CD4-positive, alpha-beta T cell treated with Interleukin-10 for 1 hour (primary cell): Measurements from ENCODE around the gene ZCCHC4.
"Not testable (repeated sequence)": the region's sequence is repeated elsewhere in the genome, so short reads cannot be mapped to it uniquely, and the experiment has no call there.

ENCODE experiments used
- DNase-seq: peaks from one replicate; pipeline ENCODE4 v3.0.0-alpha.2; 2020

ZCCHC4 gene

DNA sequence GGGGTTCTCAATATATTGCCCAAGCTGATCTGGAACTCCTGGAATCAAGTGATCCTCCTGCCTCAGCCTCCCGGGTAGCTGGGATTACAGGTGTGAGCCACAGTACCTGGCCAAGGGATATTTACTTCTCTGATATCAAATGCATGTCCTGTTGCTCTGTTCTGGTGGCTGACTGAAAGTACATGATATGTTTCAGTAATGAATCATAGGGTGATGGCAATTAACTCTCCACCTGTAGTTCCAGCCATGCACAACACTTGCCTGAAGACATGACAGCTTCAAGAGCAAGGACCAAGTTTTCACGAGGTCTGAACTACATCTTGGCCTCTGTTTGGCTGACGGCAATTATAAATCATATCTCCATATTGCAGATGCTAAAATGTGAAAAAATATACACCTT lies 9.1 kb downstream of the ZCCHC4 start:
- DNase-seq = no peak

DNA sequence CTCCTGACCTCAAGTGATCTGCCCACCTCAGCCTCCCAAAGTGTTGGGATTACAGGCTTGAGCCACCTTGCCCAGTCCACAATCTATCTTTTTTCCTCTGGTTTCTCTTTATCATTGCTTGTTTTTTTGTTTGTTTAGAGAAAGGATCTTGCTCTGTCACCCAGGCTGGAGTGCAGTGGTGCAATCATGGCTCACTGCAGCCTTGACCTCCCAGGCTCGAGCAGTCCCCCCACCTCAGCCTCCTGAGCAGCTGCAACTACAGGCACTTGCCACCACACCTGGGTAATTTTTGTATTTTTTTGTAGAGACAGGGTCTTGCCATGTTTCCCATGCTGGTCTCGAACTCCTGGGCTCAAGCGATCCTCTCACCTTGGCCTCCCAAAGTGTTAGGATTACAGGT lies 15.9 kb downstream of the ZCCHC4 start:
- not testable (repeated sequence) for DNase-seq

DNA sequence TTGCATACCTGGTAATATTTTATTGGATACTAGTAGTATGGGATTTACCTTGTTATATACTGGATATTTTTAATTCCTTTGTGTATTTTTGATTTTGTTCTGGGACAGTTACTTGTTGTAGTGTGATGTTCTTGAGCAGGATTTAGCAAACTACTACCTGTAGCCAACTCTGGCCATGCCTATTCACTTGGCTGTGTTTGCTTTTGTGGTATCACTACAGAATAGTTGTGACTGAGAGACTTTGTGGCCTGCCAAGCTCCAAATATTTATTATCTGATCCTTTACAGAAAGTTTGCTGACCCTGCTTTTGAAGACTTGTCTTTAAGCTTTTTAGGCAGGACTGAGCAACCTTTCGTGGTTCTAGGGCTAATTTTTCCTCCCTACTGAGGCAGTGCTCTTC lies 17.8 kb downstream of the ZCCHC4 start:
- no peak for DNase-seq

DNA sequence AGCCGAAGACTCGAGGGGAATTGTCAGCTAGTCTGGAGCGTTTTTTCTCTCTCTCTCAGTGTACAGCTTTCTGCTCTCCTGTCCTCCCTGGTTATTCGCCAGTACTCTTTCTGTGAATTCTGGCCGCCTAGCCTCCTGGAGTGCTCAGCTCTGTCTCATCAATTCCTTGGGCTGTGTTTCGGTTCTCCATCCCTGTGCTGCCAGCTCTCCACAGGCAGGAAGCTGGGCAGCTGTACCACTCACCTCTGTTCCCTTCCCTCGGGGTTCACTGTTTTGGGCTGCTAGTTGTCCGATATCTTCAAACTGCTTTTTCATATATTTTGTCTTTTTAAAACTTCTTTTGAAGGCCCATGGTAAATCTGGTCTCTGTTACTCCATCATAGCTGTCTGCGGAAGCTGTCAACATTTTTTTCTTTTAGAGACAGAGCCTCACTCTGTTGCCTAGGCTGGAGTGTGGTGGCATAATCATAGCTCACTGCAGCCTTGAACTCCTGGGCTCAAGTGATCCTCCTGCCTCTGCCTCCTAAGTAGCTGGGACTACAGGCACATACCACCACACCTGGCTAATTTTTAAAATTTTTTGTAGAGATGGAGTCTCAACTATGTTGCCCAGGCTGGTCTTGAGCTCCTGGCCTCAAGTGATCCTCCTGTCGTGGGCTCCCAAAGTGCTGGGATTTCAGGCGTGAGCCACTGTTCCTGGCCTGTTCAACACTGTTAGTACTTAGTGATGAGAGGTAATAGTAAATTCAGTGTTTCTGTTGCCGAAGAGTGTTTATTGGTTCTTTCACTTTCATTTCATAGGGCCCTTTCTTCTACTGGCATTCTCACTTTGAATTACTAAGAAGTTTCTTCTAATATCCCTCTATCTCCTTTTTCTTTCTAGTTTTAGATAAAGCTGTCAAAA lies 18.6 kb downstream of the ZCCHC4 start:
- peak; percentile 31 for DNase-seq

DNA sequence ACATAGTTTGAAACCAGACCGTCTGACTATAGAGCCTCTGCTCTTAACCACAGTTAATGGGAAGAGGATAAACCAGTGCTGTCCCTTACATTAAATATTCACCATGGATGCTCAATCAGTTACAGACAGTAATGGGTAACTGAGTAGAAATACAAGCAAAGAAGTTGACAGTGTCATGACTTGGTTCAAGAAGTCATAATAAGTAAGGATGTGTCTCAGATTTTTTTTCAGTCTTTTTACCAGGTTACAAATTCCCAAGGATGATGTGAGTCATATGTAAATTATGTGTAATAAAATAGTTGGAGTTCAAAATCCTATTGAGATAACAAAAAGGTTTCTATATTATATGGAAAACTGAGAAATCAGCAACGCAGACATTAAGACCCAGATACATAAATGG lies 31.1 kb downstream of the ZCCHC4 start:
- DNase-seq = no peak

DNA sequence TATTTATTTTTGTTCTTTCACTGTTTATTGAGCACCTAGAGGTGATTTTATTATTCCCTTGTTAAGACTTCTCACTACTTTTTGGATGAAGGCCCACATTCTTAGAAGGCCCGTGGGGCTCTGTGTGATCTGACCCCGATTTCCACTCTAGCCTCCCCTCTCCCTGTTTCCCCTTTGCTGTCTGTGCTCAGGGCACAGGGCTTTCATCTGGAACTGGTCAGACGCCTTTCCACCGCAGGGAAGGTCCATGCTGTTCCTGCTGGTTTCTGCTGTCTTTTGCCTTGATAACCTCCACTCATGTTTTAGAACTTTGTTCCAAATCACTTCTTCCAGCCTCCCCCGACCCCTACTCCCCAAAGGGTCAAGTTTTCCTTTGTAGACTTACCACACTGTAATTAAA lies 33.2 kb downstream of the ZCCHC4 start:
- no peak for DNase-seq

DNA sequence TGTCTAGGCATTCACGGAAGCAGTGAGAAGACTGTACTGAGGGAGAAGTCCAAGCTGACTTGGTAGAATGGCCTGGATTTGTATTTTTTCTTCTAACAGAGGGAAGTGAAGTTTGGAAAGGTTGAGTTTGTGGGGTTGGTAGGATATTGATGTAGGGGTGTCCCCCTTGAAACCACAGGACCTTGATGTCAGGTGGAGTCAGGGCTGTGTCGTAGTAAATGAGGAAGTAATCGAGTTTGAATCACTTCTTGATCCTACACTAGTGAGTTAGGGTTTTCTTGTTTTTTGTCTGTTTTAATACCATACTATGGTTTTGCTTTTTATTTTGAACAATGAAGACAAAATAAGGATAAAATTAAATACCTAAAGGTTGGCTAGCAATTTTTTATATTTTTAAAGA lies 34.3 kb downstream of the ZCCHC4 start:
- DNase-seq = no peak

DNA sequence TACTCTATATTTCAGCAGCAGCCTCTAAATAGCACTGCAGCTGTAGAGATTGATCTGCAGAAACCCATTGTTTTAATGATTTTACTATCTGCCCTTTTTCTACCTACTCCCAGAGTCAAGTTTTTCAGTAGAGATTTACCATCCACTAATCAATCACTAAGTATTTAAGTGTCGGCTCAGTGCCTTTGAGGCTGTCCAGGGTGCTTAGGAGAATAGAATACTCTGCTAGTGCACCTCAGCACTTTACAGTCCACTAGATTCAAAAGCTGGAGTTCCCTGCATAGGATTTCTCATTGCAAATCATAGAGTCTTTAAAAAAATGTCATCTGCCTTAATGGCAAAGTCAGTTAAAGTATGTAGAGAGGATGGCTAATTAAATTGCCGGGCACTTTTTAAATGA lies 34.9 kb downstream of the ZCCHC4 start:
- no peak for DNase-seq

DNA sequence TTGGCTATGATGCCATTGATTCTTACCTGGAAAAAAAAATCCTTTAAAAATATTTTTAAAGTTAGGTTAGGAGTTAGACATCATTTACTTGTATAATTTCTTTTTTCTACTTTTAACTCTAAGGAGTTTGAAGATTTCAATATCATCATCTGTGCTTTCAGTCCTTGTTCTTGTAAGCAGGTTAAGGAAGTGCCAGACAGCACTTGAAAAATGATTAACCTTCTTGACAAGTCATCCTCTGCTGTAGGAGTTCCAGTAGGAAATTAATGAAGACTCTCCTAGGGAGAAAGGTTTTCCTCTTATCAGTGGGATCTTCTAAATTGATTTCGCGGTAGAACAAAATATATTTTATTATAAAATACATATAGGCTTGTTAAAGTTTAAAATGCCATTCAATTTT lies 35.4 kb downstream of the ZCCHC4 start:
- DNase-seq = no peak

DNA sequence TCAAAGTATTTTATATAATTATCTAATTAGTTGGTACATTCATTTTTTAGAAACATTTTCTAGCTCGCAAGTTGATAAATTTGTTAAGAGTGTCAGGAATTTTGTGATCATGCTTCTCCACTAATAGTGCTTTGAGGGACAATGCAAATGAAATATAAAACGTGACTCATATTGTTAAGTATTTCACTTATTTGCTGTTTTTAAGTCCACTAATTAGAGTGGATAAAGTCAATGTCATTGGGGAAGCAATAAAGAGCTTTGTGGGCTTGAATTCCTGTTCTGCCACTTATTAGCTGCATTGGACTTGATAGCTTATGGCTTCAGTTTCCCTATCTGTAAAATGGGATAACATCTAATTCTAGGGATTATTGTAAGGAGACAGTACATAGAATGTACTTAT lies 38.0 kb downstream of the ZCCHC4 start:
- DNase-seq = no peak

DNA sequence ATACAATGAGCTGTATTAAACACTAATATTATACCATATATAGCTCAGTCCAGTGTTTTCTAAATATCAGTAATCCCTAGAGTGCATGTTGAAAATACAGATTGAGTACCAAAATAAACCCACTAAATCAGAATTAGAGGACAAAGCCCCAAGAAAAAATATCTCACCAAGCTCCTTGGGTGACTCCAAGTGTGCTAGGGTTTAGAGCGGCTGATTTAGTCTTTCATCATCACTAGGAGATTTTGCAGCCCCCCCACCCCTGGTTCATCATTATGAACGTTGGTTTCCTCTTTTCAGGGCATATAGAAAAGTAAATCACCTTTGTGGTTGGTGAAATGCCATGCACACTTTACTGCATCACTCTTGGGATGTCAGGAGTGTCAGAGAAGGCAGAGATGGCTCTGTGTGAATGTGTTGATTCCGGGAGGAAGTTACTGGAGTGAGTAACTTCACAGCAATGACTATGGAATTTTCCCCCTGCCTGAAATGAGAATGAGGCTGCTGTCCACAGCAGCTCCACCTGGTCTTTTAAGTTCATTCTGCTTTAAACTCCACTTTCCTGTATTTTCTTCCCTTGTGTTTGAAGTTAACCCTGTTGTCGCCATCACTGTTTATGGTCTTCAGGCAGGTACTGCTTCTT lies 39.3 kb downstream of the ZCCHC4 start:
- no peak for DNase-seq

DNA sequence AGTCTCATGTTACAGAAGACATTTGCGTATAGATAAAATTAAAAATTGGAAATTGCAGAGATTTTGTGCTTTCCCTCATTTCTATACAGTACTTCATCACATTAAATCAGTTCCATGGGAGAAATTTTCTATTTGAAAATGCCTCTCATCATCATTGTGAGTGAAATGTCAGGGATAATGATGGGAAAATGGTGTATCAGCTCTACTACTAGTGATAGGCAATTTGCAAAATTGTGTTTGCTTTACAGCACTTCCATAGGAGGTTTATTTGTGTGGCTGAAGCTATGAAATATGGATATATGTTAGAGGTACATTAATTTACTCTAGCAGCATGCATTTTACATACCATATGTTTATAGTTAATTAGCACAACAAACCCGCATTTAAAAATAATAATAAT lies 43.5 kb downstream of the ZCCHC4 start:
- DNase-seq = no peak

DNA sequence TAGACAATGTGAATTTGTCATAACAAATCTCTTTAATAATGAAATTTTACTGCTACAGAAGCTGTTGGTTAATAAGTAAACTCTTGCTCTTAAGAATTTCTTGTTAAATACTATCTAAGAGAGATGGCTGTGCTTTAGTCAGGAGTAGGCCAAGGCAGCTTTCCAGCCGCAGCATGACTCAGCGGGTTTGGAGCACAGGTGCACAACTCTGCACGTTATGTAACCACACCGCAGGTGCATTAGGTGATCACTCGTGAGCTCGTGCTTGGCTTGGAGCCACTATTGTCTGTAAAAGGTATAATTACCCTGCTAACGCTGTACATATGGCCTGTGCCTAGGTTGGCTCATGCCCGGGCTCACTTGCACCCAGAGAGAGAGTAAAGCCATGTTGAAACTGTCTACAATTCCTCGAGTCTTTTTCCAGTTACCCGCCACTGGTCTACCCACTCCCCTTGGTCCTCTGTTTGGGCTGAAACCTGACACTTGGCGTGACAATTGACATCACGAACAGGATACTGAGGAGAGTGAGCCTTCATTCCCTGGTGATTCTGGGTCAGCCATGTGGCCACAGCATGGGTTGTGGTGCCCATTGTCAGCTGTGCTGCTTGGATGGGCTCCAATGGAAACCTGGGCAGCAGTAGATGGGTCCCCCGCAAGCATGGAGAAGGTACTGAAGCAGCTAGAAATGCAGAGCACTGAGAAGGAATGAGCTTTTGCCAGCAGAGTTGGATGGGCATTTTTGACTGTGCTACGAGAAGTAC lies 46.1 kb downstream of the ZCCHC4 start:
- no peak for DNase-seq

DNA sequence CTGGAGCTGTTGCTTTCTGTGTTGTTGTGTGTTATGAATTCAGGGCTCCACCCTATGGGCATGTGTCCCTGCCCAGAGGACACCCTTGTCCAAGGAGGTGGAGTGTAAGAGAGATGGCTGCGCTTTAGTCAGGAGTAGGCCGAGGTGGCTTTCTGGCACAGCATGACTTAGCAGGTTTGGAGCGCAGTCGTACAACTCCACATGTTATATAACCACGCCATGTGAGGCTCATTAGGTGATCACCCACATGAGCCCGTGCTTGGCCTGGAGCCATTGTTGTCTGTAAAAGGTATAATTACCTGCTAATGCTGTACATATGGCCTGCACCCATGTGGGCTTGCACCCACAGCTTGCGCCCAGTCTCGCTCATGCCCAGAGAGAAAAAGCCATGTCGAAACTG lies 48.7 kb downstream of the ZCCHC4 start:
- no peak for DNase-seq

DNA sequence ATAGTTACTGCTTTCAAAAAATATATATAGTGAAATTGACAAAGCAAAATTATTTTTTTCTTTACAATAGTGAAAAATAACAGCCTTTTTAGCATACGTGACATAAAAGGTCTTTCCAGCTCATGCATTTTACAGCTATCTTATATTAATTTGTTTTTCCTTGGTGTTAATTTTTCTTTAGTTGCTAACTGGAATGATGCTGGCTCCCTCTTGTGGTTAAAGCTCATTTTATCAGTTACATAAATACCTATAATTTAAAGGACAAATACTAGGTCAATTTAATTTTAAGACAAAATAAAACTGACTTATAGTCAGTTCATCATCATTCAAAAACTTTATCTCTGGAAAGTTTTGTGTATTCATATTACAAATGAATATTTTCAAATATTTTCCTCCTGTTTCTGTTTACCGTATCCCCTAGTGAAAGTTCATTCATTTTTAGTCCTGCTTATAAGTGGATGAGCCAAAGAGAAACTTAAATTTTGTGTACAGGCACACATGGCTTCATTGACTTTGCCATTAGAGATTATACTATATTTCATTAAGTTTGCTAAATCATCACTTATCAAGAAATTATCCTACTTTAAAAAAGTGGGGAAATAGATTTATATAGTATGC lies 54.5 kb downstream of the ZCCHC4 start:
- peak; percentile 54 for DNase-seq

DNA sequence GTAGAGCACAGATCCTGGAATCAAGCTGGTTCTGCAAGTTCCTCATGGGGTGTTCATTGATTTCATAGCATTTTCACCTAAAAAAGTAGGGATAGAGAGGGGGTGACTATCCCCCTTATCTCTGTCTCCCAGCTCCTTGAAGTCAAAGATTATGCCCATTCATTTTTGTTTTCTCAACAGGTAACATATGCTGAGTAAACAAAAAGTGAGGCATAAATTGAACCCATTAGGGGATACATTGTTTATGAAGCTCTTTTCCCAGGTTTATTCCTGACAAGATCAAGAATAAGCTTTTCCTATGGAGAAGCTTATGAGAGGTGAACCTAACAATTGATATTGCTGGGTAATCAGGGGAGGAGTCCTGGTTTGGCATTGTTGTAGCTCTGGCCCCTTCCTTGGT lies 55.3 kb downstream of the ZCCHC4 start:
- no peak for DNase-seq

DNA sequence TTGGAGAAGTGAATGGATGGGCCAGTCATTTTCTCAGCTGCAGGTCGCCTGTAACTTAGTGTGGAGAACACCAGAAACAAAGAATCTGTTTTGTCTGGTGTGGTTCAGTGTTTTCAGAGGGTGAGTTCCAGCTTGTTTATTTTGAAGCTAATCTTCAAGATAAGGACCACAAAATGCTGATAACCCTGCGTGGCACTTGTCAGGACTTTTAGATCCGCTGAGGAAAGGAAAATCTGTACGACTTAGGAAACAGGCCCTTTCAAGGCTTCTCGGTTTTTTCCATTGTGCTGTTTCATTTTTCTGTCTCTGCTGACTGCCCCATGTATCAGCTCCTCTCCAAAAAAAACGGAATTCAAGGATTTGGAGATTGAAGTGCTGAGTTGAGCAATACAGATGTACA lies 55.7 kb downstream of the ZCCHC4 start:
- no peak for DNase-seq

DNA sequence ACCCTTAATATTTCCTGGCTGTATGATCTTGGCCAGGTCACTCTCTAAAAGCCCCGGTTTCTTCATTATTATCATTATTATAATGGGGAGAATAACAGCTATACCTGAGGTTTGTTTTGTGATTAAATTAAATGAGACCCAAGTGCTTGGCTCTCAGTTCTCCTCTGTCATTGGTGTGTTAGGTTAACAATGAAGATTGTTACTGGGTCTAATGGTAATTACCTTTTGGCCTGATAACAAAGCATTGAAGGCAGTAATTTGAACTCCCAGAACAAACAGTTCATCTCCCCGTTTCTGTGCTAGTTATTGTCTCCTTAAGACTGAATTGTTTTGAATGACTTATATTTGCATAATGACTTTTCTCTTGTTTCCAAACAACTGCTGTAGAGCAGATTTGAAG lies 57.7 kb downstream of the ZCCHC4 start:
- no peak for DNase-seq

DNA sequence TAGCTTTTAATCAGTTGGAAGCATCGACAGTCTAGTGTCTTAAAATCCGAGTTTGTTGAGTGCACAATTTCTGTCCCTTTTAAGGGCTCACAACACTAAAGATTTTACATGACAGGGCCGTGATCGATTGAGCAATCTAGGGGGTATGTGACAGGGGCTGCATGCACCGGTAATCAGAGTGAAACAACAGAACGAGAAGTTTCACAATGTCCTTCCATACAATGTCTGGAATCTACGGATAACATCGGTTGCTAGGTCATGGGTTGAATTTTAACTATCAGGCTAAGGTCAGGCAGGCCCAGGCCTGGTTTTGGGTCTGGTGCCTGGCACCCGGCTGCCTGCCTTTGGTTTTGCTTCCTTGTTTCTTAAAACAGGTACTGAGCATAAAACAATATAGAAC lies 60.0 kb downstream of the ZCCHC4 start:
- not testable (repeated sequence) for DNase-seq

DNA sequence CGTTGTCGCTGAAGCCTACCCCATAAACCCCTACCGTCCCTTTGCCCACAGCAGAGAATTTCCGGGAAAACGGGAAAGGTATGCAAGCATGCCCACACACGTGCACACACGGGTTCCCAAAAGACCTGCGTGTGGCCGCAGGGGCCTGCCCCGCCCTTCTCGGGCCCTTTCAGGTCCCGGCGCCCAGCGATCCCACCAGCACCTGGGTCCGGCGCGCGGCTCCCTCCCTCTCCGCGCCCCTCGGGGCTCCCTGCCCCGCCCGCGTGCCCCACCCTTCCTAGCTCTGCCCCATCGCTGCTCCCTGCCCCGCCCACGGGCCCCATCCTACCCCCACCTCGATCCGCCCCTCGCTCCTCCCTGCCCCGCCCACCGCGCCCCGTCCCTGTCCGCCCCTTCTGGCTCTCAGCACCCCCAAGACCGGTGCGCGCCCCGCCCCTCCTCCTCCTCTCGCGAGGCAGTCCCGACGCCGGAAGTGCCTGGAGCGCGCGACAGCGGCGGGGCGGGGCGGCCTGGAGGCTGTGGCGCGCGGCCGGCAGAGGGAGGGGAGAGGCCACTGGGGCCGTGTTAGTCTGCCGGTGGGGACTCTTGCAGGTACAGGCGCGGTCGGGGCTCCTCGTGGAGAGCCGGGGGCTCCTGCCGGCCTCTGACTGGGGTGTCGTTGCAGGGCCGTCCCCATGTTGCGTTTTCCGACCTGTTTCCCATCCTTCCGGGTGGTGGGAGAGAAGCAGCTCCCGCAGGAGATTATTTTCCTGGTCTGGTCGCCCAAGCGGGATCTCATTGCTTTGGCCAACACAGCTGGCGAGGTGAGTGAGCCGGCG lies 64.4 kb downstream of the ZCCHC4 start, which contains the start of gene ANAPC4:
TSS of gene ANAPC4 (plus strand) at position 510 of the 818 bp plus-strand sequence. CDS start at position 675, 165 bp downstream.
- DNase-seq = peak; percentile 97

DNA sequence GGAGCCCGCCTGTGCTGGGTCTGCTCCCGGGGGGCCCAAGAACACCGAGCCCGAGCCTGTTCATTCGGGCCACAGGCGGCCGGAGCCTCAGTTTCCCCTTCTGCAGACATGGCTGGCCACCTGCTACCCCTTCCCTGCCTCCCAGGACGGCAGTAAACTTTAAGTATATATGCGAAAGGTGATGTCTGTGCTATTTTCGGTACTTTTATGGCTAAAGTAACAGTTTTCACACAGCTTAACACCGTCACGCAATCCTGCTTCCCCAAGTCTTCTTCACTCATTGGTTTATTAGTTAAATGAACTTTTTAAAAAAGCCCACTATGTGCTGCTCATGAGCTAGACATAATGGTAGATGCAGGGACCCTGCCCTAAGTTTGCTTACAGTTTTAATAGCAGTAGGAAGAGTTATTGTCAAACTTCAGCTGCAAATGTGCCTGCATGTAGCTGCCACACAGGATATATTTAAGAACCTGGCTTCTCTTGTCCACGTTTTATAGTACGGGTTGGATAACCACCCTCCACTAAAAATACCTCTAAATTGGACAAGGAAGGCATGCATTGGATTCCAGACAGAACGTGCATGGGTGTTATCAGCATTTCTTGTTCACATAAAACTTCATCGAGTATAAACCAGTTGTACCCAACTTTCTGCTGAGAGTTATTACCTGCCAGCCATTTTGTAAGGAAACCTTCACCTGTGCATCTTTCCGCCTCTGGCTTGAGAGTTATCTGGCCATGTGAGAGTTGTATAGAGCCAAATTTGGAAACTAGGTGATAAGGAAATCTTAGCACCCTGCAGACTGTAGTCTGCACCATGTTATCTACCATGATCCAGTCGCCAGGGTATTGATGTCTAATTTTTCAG lies 65.2 kb downstream of the ZCCHC4 start:
- peak; percentile 1 for DNase-seq
